HG03558 (cell line): Measurements from ENCODE around the gene ABCC3.

Experiments
- ATAC-seq: cut with Tn5 transposase; IDR thresholded peaks from one replicate; pipeline ENCODE4 v1.9.1; 2021; ENCODE audit warnings: moderate number of reproducible peaks; ENCODE audit not compliant: unreplicated experiment; ENCODE audit errors: extremely low read depth

ABCC3 gene, protein sequence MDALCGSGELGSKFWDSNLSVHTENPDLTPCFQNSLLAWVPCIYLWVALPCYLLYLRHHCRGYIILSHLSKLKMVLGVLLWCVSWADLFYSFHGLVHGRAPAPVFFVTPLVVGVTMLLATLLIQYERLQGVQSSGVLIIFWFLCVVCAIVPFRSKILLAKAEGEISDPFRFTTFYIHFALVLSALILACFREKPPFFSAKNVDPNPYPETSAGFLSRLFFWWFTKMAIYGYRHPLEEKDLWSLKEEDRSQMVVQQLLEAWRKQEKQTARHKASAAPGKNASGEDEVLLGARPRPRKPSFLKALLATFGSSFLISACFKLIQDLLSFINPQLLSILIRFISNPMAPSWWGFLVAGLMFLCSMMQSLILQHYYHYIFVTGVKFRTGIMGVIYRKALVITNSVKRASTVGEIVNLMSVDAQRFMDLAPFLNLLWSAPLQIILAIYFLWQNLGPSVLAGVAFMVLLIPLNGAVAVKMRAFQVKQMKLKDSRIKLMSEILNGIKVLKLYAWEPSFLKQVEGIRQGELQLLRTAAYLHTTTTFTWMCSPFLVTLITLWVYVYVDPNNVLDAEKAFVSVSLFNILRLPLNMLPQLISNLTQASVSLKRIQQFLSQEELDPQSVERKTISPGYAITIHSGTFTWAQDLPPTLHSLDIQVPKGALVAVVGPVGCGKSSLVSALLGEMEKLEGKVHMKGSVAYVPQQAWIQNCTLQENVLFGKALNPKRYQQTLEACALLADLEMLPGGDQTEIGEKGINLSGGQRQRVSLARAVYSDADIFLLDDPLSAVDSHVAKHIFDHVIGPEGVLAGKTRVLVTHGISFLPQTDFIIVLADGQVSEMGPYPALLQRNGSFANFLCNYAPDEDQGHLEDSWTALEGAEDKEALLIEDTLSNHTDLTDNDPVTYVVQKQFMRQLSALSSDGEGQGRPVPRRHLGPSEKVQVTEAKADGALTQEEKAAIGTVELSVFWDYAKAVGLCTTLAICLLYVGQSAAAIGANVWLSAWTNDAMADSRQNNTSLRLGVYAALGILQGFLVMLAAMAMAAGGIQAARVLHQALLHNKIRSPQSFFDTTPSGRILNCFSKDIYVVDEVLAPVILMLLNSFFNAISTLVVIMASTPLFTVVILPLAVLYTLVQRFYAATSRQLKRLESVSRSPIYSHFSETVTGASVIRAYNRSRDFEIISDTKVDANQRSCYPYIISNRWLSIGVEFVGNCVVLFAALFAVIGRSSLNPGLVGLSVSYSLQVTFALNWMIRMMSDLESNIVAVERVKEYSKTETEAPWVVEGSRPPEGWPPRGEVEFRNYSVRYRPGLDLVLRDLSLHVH (N-terminal part only)

DNA sequence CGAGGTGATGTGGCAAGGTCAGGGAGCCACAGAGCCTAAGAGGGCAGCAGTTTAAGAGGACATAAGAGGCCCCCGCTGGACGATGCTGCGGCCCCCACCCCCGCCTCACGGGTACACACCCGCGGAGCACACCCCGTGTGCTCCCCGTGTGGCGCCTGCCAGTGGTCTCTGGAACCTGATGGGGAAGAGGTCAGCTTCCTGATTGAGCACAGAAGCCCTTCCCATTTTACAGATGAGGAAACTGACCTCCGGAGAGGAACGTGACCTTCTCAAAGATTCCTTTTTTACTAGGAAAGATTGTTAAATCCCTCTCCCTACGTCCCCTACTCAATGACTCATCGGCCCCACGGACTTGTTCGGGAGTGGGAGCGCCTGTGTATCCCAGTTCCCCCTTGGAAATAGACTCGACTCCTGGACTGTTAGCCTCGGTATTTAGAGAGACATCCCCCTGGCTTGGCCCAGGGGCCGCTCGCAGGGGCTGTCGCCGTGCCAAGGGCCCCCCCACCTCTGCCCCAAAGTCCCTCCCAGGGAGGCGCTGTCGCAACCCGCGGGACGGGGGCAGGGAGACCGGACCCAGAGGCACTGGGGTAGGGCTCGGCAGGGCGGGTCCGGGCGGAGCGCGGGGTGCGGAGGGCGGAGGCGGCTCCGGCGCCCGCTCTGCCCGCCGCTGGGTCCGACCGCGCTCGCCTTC lies at the start of gene ABCC3:
Gene ABCC3, plus strand, starts transcription at position 658 of the 691 bp plus-strand sequence. CDS start 56 bp downstream, outside the sequence.
- no peak for ATAC-seq

DNA sequence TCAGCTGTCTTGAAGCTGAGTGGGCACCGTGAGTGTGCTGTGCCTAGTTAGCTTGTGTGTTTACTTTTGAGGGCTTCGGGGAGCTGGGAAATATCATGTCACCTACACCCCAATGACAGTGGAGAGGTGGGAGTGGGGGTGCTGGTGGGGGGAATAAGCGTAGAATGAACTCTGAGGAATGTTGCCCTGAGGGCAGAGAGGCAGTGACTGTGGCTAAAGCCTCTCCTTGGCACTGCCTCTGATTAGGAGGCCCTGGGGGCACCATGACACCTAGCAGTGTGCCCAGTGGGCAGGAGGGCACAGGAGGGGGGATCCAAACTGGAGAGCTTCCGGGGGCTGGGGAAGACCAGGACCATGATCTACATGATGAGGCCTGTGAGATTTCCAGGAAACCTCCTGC lies 49.3 kb upstream of the ABCC3 start:
- no peak for ATAC-seq

DNA sequence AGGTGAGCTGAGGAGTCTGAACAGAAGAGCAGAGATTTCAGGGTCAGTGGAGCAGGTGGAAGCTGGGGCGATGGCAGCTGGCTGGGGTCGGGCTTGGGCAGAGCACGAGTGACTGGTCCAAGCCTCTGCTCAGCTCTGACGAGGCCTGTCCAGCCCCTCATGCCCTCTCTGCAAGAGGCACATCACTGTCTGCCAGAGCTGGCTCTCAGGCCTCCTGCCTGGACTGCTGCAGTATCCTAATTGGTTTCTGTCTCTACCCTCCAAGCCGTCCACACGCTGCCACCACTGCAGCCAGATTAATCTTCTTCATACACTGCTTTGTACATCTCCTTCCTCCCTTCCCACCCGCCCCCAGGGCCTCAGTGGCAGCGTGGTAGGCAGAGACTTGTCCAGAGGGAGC lies 48.8 kb upstream of the ABCC3 start:
- no peak for ATAC-seq

DNA sequence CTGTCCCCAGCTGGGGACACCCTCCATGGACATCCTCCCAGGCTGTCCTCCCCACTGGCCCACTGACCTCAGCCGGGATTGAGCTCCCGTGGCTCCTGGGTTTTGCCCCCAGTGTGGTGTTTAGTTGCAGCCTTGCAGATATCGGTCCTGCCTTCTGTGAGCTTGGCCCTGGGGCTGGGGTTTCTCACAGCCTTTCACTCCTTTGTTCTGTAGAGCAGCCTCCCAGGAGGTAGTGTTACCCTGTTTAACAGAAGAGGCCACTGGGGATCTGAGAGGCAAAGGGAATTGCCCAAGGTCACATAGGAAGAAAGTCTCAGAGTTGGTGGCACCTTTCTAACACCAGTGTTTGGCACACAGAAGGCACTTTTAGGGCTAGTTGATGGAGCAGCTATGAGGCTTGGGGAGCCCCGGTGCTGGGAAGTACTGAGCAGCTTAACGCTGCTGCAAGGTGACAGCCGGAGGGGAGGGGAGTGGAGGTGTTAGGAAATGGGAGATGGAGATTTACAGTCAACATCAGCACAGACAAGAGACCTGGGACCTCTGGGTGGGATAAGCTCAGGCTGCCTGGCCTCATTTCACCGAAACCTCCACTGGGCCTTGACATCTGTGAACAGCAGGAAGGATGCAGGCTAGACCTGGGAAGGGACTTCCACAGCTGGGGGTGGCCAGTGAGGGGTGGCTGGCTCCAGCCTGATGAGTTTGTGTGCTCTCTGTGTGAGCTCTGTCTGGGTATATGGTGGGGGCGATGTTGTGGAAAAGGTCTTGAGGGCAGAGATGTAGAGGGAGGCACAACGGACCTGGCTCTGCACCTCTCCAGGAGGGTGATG lies 48.0 kb upstream of the ABCC3 start:
- no peak for ATAC-seq

DNA sequence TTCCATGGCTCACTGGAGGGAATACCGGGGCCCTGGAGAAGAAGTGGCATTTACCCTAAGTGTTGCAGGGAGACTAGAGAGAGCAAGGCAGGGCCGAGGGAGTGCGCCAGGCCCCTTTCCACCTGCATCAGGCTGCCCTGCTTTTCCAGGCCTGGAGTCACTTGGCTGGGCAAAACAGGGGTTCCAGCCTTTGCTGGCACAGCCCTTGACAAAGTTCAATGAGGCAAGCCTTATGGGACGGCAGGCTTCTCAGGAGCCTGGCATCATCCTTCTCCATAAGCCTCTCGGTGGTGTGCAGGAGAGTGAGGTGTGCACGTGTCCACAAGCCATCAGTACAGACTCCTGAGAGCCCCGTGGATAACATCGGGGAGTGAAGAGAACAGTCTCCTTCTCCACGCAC lies 47.1 kb upstream of the ABCC3 start:
- ATAC-seq = no peak

DNA sequence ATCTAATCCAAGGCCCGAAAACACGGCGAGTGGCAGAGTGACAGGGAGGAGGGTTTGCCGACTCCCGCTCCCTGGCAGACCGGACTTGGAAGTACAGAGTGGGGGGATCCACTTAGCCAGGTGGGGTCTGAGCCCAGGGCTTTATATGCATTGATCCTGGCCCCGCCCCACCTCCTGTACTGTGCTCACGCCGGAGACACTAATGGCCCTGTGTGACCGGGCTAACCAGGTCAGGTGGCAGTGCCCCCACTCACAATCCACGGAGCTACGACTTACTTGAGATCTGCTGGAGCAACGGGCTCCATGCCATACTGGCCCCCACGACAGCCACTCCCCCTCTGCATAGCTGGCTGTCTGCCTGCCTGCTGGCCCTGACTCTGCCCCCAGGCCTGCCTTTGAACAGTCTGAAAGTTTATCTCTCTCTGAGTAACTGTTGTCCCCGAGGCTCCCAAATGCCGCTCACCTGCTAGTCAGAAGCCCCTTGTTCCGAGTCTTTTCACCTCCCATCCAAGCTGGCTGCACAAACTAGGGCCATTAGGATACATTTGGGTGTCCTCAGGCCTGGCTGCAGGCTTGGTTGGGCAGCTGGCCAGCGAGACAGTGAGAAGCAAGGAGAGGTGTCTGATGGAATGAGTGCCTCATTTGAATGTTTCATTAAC lies 46.2 kb upstream of the ABCC3 start:
- ATAC-seq = no peak

DNA sequence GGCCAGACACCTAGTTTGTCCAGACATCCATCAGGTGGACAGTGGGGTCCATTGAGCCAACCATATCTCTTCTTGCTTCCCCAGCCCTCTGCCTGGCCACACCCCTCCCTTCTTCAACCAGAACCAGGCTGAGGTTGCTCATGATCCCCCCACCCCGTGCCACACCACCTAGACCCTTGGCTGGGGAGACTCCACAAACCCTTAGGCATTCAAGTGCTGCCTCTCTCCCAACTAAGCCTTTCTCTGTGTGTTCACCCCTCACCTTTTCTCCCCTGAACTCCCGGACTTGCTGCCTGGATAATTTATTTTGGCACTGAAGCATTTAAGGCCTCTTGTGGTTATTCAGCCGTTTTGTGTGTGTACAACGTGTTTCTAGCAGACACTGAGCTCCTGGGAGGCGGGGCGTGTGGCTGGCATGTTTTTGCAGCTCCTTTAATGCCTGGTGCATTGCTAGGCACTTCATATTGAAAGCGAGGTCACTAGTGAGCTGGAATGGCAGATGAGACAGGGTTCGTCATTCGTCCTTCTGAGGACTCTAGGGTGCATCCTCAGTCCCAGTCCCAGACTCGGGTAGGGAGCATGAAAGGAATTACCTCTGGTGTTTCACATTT lies 45.5 kb upstream of the ABCC3 start:
- ATAC-seq = no peak

DNA sequence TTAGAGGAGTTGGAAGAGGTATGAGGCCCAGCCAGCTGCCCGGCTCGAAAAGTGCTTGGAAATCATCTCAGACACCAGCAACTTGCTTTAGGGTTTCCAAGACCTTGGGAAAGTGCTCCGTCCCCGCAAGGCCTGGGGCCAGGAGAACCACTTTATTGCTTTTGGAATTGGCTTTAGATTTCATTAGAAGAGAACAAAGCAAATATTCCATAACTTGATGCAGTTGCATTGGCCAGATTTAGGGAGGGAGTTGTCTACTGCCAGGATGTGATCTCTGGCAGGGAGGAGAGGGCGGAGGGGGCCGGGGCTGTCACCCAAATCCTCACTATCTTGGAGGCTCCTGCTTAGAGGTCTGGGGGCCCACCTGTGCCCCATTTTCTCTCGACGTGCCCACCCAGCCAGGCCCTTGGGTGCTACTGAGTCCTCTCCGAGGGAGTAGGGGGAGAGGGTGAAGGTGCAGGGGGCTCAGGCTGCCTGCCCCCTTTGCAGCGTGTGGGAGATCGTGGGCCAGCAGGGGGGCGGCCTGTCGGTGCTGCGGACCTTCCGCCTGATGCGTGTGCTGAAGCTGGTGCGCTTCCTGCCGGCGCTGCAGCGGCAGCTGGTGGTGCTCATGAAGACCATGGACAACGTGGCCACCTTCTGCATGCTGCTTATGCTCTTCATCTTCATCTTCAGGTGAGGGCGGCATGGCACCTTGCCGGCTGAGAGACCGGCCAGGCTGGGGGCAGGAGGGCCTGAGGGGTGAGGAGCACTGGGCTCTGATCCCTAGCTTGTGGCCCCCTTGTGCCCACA lies 43.5 kb upstream of the ABCC3 start:
- no peak for ATAC-seq

DNA sequence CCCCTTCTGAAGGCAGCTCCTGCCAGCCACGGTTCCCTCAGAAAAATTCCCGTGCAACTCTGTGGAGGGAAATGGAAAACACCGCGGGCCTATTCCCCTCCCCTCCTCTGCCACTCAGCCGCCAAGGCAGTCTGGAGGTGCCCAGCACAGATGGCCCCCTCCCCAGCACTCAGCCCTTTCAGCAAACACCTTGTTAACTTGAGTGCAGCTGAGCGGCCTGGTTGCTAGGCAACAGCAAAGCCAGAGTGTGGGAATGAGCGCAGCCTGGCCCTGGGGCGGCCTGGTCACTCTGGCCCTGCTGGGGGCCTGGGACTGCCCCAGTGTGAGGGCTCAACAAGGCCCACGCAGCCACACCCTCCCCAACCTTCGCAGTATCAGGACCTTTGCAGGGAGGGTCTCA lies 41.4 kb upstream of the ABCC3 start:
- no peak for ATAC-seq

DNA sequence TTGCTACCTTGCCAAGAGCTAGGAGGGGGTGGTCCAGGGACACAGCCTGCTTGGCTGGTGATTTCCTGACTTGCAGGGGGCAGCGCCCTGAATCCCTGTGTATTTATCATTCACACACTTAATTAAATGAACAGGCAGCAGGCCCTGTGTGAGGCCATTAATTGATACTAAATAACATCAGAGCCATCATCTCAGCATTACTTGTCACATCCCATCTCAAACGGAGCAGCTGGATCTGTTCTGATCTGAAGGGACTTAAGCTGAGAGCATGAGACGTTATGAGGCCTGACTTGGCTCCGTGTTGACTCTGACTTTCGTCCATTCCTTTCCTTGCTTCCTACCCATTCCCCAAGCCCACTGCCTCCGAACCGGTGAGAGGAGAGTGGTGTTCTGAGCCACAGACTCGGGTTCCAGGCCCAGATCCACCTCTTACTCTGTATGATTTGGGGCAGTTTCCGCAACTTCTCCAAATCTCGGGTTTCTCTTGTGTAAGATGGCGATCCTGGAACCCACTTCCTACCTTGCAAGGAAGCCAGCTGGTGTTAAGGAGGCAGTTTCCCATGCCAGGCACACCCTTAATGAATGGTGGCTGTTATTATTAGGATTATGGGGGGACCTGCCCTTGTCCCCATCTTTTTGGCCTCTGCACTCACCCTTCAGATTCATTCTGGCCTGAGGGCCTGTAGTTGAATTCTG lies 40.4 kb upstream of the ABCC3 start:
- no peak for ATAC-seq

DNA sequence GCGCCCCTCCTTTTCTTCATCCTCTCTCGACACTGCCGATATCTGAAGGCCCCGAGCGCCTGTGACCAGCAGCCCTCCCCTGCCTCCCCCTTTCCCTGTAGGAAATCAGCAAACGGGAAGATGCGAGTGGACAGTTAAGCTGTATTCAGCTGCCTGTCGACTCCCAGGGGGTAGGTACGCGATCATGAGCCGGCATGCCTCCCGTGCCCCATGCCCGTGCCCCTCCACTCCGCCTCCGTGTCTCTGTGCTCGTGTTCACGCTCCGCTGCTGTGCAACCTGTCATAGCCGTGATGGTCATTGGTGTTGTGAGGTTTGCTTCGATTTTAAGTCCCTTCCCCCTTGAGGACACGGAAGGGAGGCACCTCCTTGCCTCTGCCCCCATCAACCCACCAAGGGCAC lies 39.8 kb upstream of the ABCC3 start:
- ATAC-seq = no peak

DNA sequence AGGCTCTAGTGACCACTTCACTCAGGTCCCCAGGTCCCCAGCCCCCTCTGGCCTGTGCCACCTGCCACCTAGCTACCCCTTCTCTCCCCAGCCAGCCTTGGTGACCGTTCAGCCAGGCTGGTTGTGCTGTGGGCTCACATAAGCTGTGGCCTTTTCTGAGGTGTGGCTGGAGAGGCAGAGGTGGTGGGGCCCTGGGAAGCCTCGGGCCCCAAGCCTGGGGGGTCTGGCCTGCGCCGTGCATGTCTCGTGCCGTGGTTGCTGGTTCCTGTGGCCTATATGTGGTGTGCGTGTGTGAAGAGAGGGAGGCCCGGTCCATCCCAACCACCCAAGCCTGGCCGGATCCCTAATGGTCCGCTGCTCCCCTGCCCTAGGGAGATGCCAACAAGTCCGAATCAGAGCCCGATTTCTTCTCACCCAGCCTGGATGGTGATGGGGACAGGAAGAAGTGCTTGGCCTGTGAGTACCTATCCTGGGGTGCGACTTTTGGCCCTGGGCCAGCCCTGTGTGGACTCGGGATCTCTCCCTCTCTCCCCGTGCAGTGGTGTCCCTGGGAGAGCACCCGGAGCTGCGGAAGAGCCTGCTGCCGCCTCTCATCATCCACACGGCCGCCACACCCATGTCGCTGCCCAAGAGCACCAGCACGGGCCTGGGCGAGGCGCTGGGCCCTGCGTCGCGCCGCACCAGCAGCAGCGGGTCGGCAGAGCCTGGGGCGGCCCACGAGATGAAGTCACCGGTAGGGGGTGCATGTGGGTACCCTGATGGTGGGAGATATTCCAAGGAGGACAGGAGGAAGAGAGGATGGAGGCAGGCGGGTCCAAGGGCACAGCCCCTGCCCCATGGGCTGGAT lies 38.3 kb upstream of the ABCC3 start:
- no peak for ATAC-seq

DNA sequence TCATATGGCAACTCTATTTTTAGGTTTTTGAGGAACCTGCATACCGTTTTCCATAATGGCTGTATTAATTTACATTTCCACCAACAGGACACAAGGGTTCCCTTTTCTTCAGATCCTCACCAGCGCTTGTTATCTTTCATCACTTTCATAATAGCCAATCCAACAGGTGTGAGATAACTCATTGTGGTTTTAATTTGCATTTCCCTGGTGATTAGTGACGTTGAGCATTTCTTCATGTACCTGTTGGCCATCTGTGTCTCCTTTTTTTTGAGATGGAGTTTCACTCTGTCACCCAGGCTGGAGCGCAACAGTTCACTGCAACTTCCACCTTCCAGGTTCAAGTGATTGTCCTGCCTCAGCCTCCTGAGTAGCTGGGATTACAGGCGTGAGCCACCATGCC lies 36.2 kb upstream of the ABCC3 start:
- no peak for ATAC-seq

DNA sequence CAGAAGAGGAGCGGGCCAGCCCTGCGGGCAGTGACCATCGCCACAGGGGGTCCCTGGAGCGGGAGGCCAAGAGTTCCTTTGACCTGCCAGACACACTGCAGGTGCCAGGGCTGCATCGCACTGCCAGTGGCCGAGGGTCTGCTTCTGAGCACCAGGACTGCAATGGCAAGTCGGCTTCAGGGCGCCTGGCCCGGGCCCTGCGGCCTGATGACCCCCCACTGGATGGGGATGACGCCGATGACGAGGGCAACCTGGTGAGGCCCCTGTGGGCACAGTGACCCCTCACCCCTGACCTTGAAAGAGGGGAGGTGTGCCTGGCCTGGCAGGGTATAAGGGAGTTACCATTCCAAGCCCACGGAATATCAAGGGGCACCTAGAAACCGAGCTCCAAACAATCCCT lies 35.1 kb upstream of the ABCC3 start:
- no peak for ATAC-seq

DNA sequence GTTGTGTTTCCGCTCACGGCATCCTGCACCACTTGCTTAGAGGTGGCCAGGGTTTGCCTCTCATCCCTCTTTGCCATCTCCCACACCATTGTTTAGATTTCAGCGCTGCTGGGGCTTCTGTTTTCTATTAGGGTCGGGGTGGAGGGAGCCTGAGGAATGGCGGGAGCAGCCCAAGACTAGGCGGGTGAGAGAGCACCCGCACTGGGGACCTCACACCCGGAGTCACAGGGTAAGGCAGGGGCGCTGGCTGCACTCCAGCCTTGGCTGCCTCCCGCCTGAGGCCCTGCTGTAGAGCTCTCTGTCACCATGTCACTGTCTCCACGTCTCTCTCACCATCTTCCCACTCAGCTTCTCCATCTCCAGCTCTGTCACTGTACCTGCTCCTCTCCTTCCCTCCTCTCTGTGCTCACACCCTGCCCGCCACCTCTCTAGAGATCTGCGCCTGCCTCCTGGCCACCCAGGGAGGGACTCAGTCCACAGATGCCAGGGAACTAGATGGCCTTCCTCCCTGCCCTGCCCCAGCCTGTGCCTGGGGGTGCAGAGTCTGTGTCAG lies 32.8 kb upstream of the ABCC3 start:
- ATAC-seq = no peak

DNA sequence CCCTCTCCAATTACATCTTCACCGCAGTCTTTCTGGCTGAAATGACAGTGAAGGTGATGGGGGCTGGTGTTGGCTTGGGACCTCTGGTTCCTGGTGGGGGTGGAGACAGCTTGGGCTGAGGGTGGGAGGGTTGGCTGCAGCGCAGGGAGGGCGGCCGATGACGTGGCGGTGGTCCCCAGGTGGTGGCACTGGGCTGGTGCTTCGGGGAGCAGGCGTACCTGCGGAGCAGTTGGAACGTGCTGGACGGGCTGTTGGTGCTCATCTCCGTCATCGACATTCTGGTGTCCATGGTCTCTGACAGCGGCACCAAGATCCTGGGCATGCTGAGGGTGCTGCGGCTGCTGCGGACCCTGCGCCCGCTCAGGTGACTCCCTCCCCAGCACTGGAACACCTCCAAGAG lies 31.8 kb upstream of the ABCC3 start:
- no peak for ATAC-seq
